HG03139 (cell line): ENCODE data around the gene PLET1.

Experiments used
- ATAC-seq: cut with Tn5 transposase; IDR thresholded peaks from one replicate; pipeline ENCODE4 v1.9.1; 2021; ENCODE audit not compliant: unreplicated experiment

Gene PLET1

DNA sequence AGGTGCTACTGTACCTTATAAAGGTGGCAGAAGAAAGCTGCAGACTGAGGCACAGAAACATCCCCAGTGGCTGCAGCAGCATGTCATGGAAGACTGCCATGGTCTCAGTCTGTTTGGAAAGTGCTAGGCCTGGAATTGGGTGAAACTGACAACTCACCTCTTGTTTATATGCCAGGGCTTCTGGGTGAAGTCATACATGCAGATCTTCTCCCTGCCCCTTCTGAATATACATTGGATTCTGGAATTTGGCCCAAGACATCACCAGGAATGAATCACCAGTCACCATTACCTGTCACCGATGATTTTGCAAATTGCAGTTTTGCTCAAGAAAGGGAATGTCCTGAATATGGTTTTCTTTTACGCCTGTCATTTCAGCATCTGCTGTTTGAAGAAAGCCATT lies at the start of gene PLET1:
Gene PLET1 (minus strand): TSS at position 371 of the 400 bp plus-strand sequence. CDS start 271 bp downstream, at position 100.
- no peak for ATAC-seq

- no peak for ATAC-seq
Observed at GRCh38 chr11:112310419-112310818, 49.8 kb upstream of the PLET1 start.

DNA sequence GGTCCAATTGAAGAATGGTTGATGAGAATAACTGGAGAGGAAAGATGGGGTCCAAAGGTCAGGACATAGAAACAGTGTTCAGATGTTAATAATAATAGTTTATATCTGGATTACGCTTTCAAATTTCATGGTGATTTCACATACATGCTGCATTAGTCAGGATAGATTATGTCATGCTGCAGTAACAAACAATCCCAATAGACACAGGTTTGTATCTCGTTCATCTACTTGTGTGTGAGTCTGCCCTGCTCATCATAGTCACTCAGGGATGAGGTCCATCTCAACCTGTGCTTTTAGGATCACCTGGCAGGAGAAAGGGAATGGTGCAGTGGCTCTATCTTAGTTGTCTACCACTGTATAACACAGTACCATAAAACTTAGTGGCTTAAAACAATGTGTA lies 48.0 kb upstream of the PLET1 start:
- ATAC-seq: no peak

DNA sequence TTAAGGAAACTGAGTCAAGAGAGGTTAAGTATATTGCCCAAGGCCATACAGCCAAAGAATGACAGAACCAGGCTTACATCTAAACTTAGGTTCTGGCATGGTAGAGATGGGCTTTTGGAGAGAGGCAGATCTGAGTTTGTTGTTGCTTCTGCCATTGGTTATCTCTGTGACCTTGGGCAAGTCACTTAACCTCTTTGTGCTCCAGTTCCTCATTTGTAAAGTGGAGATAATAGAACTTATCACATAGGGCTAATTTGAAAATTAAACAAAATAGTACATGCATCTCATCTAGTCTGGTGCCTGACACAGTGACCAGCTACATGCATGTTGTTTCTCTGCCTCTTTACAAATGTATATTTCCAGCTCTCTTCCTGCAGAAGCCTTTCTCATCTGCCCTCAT lies 47.0 kb upstream of the PLET1 start:
- ATAC-seq: no peak

GRCh38 chr11:112306230-112306629 lies 45.6 kb upstream of the PLET1 start:
- no peak for ATAC-seq

GRCh38 chr11:112304914-112305313 lies 44.3 kb upstream of the PLET1 start:
- ATAC-seq: no peak

- ATAC-seq: no peak
Observed at GRCh38 chr11:112303616-112304015, 43.0 kb upstream of the PLET1 start.

- no peak for ATAC-seq
Observed at GRCh38 chr11:112302226-112302868, 41.7 kb upstream of the PLET1 start.

GRCh38 chr11:112300094-112300786 lies 39.6 kb upstream of the PLET1 start:
- no peak for ATAC-seq

DNA sequence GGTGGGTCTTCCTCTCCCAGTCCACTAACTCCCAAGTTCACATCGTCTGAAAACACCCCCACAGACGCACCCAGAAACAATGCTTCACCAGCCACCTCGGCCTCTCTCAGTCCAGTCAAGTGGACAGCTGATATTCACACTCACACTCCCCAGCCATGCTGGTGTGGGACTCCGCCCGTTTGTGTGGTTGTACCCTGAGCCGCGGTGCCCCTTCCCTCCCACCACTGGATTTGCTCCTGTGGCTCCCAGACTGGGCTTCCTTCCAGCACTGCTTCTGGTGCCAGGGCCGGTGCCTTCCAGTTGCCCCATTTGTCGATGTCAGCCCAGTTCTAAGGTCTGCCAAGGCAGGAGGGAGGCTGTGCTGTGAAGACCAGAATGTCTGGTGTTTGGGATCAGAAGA lies 37.9 kb upstream of the PLET1 start:
- ATAC-seq: no peak

DNA sequence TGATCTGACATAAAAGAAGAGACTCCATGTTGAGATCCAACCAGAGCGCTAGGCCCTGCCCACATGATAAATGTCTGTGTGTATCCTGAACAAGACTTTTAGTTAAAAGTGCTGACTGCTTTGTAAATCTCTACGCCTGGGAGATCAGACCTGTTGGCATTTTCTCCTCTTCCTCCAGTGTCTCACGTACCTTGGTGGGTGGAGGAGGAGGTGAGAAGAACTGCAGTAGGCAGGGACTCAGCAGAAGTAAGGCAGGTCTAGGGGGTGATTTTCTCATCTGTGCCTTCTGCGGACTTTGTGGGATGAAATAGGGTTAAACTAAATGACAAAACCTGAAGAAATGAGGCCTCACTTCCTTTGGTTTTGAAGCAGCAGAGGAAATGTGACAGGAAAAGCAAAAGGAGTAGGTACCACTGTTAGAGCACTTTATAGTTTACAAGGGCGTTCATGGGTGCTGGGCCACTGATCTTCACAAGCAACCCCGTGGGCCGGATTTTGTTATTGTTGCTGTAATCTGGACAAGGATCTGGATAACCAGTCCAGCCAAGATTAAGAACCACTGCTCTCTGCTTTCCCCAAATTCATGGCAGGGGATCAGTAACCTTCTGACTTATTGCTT lies 36.7 kb upstream of the PLET1 start:
- ATAC-seq: no peak

GRCh38 chr11:112296044-112296443 lies 35.4 kb upstream of the PLET1 start:
- ATAC-seq: no peak

DNA sequence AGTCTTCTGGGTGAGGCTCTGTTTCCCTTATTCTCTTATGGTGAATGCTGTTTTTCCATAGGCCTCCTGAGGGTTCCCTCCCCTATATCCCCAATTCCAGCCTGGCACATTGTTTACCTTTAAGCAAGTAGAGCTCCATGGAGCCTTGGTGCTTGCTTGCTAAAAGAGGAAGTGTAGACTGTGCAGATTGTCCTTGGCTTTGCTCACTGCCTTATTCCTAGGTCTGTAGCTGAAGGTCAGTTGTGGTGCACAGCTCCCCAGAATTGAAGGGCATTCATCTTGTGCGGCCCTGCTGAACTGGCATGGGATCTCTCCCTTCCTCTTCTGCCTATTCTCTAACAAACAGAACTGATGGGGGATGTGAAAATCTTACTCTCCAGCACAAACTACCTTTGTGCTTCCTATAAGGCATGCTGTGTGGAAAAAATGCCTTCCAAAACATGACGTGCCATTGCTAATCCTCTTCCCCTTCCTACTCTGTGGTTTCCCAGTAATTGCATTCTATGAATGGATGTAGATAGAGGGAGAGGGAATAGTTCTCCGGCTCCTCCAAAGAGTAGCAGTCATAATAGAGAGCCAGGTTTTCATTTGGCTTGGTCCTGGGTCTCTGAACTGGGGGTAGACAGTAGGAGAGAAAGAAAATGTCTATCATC lies 34.2 kb upstream of the PLET1 start:
- no peak for ATAC-seq

GRCh38 chr11:112293614-112294013 lies 33.0 kb upstream of the PLET1 start:
- no peak for ATAC-seq

- ATAC-seq: no peak
Observed at GRCh38 chr11:112292785-112293407, 32.2 kb upstream of the PLET1 start.

- no peak for ATAC-seq
Observed at GRCh38 chr11:112292188-112292587, 31.5 kb upstream of the PLET1 start.

GRCh38 chr11:112291191-112291590 lies 30.5 kb upstream of the PLET1 start:
- no peak for ATAC-seq

DNA sequence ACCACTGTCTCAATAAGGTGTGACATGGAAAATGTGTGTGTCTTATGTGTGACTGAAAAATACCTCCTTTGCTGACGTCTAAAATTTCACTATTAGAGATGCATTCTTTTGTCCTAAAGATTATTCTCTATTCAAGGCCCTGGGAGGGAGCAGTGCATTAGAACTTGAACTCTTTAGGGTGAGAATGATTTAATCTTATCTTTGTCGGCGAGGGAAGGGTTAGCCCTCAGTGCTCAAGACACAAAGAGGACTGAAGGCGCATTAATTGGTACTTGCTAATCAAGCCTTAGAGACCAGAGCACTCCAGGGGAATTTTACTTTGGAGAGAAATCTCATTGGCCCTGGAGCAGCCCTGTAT lies 29.8 kb upstream of the PLET1 start:
- ATAC-seq: no peak

GRCh38 chr11:112289588-112290492 lies 29.2 kb upstream of the PLET1 start:
- ATAC-seq: peak; percentile 93

- no peak for ATAC-seq
Observed at GRCh38 chr11:112288021-112288420, 27.4 kb upstream of the PLET1 start.
